Ishikawa (cell line): ENCODE data around the gene FXYD7.

Experiments
- CEBPB ChIP-seq: IDR thresholded peaks from 2 replicates; pipeline ENCODE4 v1.6.1; 2012
- EGR1 ChIP-seq: IDR thresholded peaks from 2 replicates; pipeline ENCODE4 v1.6.1; 2012
- EP300 ChIP-seq: IDR thresholded peaks from 2 replicates; pipeline ENCODE4 v1.6.1; 2012; ENCODE audit warnings: borderline replicate concordance
- RAD21 ChIP-seq: IDR thresholded peaks from 2 replicates; pipeline ENCODE4 v1.6.1; 2012; ENCODE audit warnings: low read depth
- TAF1 ChIP-seq: IDR thresholded peaks from 2 replicates; pipeline ENCODE4 v1.6.1; 2012; ENCODE audit warnings: low read depth, mild to moderate bottlenecking
- USF1 ChIP-seq: IDR thresholded peaks from 2 replicates; pipeline ENCODE4 v1.6.1; 2012
- YY1 ChIP-seq: IDR thresholded peaks from 2 replicates; pipeline ENCODE4 v1.6.1; 2012; ENCODE audit warnings: low read depth
- TF ChIP-seq, protein P1 (sequence below): IDR thresholded peaks from 2 replicates; pipeline ENCODE4 v1.6.1; 2012; ENCODE audit warnings: low read depth, mild to moderate bottlenecking
- TF ChIP-seq, protein P2 (sequence below): IDR thresholded peaks from 2 replicates; pipeline ENCODE4 v1.6.1; 2012

DNA sequence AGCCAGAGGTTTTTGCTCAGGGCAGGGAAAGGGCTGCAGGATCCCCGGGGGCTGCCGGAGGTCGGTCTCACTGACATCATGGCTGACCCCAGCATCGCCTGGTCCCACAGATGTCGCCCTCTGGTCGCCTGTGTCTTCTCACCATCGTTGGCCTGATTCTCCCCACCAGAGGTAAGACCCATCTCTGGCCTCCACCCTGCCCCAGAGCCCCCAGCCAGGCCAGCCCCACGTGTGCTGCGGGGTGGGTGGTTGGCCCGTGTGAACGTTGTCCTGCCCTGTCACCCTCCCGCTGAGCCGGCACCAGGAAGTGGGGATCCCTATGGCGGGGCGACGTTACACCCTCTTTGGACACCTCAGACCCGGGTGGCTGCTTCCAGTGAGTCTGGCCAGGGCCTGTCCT lies 12.4 kb downstream of the FXYD7 start:
- TF ChIP-seq EP300: no peak
- no peak for TF ChIP-seq USF1
- no peak for TF ChIP-seq RAD21
- no peak for TF ChIP-seq YY1
- TF ChIP-seq, protein P1, sequence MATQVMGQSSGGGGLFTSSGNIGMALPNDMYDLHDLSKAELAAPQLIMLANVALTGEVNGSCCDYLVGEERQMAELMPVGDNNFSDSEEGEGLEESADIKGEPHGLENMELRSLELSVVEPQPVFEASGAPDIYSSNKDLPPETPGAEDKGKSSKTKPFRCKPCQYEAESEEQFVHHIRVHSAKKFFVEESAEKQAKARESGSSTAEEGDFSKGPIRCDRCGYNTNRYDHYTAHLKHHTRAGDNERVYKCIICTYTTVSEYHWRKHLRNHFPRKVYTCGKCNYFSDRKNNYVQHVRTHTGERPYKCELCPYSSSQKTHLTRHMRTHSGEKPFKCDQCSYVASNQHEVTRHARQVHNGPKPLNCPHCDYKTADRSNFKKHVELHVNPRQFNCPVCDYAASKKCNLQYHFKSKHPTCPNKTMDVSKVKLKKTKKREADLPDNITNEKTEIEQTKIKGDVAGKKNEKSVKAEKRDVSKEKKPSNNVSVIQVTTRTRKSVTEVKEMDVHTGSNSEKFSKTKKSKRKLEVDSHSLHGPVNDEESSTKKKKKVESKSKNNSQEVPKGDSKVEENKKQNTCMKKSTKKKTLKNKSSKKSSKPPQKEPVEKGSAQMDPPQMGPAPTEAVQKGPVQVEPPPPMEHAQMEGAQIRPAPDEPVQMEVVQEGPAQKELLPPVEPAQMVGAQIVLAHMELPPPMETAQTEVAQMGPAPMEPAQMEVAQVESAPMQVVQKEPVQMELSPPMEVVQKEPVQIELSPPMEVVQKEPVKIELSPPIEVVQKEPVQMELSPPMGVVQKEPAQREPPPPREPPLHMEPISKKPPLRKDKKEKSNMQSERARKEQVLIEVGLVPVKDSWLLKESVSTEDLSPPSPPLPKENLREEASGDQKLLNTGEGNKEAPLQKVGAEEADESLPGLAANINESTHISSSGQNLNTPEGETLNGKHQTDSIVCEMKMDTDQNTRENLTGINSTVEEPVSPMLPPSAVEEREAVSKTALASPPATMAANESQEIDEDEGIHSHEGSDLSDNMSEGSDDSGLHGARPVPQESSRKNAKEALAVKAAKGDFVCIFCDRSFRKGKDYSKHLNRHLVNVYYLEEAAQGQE: no peak
- TF ChIP-seq CEBPB: no peak
- no peak for TF ChIP-seq TAF1
- no peak for TF ChIP-seq EGR1
- TF ChIP-seq, protein P2, sequence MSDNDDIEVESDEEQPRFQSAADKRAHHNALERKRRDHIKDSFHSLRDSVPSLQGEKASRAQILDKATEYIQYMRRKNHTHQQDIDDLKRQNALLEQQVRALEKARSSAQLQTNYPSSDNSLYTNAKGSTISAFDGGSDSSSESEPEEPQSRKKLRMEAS: no peak
